Activated CD4-positive, alpha-beta T cell treated with anti-CD3 and anti-CD28 coated beads, Interleukin-2, Interleukin-4, amounts not matched to agents 100 ng/mL and 50 ng/mL, durations not matched to agents 16 hours and 8 hours (primary cell): ENCODE measurements around the gene TPST1.
"Not testable (repeated sequence)": the region's sequence is repeated elsewhere in the genome, so short reads cannot be mapped to it uniquely, and the experiment has no call there.

Source experiments
- DNase-seq: peaks from one replicate; pipeline ENCODE4 v3.0.0-alpha.2; 2020; ENCODE audit warnings: low spot score

The TPST1 gene

DNA sequence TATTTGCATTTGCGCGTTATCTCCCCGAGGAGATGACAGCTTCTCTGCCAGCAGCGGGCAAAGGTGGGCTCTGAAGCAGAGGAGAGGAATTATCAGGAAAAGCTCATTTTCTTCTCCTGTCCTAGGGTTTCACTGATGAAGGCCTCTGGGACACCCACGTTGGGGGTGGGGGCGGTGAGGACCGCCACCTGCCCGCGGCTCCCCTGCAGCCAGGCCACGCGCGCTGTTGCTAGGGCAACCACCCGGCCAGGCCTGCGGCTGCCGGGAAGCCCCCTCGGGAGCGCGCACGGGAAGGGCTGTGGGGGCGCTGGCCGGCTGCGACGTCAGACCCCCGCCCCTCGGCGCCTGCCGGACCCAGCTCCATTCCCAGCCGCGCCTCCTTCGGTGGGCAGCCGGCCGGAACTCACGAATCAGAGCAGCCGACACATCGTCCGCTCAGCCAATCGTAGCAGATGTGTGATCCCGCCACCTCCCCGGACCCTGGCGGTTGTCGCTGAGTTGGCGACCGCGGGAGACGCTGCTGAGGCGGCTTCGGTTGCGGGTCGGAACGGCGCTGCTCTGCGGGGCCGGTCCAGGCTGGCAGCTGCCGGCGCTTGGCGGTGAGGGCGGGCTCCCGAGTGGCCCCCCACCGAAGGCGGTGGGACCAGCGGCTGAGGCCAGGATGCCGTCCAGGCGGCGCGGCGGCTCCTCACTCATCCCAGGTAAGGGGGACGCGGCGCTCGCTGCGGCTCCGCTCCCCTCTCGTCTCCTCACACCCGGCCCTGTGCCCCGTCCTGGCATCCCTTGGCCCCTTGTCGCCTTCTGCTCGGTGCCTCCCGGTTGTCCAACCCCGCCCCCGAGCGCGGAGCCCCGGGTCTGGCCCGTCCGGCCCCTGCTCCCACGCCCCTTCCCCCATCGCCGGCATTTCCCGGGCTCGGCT, at the start of gene TPST1:
TPST1 (plus strand) TSS at position 513 of the 919 bp plus-strand sequence. CDS start 35,092 bp downstream, outside the sequence.
- peak; percentile 78 for DNase-seq

- DNase-seq = not testable (repeated sequence)
Measured at GRCh38 chr7:66156035-66156434, 49.1 kb upstream of the TPST1 start.

- DNase-seq = no peak
Measured at GRCh38 chr7:66157060-66157459, 48.1 kb upstream of the TPST1 start.

DNA sequence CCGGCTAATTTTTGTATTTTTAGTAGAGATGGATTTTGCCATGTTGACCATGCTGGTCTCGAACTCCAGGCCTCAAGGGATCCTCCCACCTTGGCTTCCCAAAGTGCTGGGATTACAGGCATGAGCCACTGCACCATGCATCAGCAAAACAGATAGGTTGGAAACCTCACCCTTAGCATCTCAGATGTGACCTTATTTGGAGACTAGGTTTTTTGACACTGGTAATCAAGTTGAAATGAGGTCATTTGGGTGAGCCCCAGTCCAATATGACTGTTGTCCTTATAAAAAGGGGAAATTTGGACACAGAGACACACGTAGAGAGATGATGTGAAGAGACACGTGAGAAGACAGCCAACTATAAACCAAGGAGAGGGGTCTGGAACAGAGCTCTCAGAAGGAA, 42.5 kb upstream of the TPST1 start:
- DNase-seq = no peak

DNA sequence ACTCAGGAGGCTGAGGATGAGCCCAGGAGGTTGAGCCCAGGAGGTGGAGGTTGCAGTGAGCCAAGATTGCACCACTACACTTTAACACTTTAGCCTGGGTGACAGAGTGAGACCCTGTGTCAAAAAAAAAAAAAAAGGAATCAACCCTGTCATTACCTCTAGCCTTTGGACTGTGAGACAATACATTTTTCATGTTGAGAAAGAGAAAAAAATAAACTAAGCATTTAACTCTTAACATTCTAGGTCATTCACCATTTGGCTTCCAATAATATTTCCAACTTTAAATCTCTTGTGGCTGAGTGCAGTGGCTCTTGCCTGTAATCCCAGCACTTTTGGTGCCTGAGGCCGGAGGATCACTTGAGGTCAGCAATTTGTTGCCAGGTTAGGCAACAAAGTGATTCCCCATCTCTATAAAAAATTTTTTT, 41.9 kb upstream of the TPST1 start:
- DNase-seq = no peak

DNA sequence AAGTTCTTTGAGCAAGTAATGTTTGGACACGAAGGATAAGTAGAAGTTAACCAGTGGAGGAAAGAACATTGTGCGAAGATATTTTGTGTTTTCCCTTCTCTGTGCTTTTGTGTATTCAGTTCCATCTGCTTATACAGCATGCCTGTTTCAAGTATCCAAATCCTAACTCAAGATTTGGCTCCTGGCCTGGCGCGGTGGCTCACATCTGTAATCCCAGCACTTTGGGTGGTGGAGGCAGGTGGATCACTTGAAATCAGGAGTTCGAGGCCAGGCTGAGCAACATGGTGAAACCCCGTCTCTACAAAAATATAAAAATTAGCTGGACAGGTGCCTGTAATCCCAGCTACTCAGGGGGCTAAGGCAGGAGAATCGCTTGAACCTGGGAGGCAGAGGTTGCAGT, 40.8 kb upstream of the TPST1 start:
- DNase-seq = no peak

DNA sequence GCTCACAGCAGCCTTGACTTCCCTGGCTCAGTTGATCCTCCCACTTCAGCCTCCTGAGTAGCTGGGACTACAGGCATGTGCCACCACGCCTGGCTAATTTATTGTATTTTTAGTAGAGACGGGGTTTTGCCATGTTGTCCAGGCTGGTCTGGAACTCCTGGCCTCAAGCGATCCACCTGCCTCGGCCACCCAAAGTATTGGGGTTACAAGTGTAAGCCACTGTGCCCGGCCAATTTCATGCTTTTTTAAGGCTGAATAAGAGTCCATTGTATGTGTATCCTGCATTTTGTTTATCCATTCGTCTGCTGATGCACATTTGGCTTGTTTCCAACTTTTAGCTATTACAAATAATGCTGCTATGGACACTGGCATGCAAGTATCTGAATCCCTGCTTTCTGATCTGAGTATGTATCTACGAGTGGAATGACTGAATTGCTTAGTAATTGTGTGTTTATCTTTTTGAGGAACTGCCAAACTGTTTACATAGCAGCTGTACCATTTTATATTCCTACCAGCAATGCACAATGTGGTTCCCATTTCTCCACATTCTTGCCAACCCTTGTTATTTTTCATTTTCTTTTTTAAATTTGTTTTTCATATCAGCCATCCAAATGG, 37.3 kb upstream of the TPST1 start:
- no peak for DNase-seq

- DNase-seq = no peak
Measured at GRCh38 chr7:66169616-66170015, 35.5 kb upstream of the TPST1 start.

GRCh38 chr7:66170309-66171231, 34.6 kb upstream of the TPST1 start:
- no peak for DNase-seq

DNA sequence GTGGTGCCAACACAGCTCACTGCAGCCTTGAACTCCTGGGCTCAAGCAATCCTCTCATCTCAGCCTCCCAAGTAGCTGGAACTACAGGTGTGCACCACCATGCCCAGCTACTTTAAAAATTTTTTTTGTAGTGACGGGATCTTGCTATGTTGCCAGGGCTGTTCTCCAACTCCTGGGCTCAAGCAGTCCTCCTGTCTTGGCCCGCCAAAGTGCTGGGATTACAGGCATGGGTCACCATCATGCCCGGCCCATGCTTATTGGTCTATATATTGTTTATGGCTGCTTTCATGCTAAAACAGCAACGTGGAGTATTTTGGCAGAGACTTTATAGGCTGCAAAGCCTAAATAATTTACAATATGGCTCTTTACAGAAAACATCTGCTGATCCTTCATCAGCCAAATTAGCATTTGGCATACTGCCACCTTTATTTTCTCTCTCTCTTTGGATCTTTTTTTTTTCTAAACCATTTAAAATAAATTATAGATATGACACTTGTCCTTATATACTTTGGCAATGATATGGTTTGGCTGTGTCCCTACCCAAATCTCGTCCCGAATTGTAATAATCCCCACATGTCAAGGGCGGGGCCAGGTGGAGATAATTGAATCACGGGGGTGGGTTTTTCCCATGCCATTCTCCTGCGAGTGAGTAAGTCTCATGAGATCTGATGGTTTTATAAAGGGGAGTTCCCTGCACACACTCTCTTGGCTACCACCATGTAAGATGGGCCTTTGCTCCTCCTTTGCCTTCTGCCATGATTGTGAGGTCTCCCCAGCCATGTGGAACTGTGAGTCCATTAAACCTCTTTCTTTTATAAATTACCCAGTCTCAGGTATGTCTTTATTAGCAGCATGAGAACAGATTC, 32.4 kb upstream of the TPST1 start:
- not testable (repeated sequence) for DNase-seq

- DNase-seq = no peak
Measured at GRCh38 chr7:66173856-66174255, 31.3 kb upstream of the TPST1 start.

- DNase-seq = not testable (repeated sequence)
Measured at GRCh38 chr7:66175006-66175405, 30.1 kb upstream of the TPST1 start.

DNA sequence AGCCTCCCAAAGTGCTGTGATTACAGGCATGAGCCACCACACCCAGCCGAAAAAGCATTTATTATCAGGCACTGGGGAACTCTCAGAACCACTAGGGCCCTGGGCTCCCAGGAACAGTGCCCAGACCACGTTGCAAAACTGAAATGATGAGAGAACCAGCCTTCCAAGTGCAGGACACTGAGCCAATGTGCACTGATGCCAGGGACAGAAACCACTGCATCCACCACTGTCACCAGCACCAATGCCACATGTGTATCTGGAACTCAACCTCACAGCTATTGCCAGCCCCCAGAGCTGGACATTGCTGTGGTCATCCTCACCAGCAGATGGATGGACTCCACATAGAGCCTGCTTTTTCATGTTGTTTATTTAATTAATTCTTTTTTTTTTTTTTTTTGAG, 28.2 kb upstream of the TPST1 start:
- DNase-seq = no peak

- no peak for DNase-seq
Measured at GRCh38 chr7:66178258-66178657, 26.9 kb upstream of the TPST1 start.

DNA sequence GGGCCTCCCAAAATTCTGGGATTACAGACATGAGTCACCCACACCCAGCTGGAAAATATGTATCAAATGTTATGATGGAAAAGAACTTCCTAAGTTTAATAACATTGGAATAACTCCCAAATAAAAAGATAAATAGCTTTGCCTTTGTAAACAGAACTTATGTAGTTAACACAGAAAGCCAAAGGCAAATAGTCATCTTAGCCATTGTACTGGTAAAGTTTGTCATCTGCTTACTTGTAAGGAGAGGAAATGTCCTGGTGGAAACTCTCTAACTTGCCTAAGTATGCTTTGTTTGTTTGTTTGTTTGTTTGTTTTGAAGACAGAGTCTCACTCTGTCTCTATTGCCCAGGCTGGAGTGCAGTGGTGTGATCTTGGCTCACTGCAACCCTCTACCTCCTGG, 23.8 kb upstream of the TPST1 start:
- DNase-seq = no peak

GRCh38 chr7:66181845-66182244, 23.3 kb upstream of the TPST1 start:
- no peak for DNase-seq

- DNase-seq = no peak
Measured at GRCh38 chr7:66182920-66183319, 22.2 kb upstream of the TPST1 start.

DNA sequence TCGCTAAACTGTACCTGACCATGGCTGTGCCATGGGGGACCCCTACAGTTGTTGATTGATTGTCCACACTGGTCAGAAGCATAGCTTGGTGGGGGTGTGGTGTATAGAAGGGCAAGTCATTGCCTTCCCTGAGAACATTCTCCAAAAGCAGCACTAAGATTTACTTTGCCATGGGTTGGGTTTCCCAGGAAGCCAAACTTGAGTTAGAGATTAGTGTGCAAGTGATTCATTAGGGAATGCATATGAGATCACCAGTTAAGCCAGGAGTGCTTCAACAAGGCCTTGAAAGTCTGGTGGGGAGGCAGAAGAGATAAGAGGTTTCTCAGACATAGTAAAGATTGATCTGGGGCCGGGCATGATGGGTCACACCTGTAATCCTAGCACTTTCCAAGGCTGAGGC, 21.4 kb upstream of the TPST1 start:
- DNase-seq = no peak

DNA sequence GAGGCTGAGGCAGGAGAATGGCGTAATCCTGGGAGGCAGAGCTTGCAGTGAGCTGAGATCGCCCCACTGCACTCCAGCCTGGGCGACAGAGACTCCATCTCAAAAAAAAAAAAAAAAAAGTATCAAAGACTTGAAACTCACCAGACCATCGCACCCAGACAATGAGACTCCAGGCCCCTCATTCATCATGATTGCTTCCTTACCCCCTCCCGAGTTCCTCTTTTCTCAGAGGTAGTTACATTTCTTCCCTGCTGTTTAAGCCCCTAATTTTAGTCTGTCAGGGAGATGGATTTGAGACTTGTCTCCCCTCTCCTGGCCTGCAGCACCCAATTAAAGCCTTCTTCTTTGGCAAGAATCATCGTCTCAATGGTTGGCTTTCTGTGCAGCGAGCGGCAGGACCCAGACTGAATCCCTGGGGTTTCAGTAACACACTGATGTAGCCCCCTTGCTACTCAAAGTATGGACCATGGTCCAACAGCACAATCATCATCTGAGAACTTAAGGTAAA, 19.4 kb upstream of the TPST1 start:
- no peak for DNase-seq

GRCh38 chr7:66186991-66187390, 18.1 kb upstream of the TPST1 start:
- DNase-seq = no peak

DNA sequence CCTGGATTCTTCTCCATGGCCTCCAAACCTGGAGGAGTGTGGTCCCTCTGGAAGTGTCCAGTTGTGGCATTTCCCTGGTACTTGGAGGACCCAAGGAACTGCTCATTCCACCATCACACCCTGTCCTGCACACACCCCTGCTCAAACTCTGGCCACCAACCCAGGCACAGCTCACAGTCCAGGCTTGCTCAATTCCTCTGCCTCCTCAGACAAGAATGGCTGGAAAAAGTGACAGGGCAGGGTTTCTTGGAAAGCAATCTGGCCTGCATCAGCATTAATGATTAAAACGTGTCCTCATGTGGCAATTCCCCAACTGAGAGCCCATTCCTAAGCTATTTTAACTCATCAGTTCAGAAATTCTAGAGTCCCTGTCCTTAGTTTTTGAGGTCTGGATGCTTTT, 17.2 kb upstream of the TPST1 start:
- no peak for DNase-seq
